ENCODE results near the gene NADK2.
"Not testable (repeated sequence)": the region's sequence is repeated elsewhere in the genome, so short reads cannot be mapped to it uniquely, and the experiment has no call there.

Gene NADK2, protein sequence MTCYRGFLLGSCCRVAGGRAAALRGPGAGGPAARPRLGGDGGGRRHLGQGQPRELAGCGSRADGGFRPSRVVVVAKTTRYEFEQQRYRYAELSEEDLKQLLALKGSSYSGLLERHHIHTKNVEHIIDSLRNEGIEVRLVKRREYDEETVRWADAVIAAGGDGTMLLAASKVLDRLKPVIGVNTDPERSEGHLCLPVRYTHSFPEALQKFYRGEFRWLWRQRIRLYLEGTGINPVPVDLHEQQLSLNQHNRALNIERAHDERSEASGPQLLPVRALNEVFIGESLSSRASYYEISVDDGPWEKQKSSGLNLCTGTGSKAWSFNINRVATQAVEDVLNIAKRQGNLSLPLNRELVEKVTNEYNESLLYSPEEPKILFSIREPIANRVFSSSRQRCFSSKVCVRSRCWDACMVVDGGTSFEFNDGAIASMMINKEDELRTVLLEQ

DNA sequence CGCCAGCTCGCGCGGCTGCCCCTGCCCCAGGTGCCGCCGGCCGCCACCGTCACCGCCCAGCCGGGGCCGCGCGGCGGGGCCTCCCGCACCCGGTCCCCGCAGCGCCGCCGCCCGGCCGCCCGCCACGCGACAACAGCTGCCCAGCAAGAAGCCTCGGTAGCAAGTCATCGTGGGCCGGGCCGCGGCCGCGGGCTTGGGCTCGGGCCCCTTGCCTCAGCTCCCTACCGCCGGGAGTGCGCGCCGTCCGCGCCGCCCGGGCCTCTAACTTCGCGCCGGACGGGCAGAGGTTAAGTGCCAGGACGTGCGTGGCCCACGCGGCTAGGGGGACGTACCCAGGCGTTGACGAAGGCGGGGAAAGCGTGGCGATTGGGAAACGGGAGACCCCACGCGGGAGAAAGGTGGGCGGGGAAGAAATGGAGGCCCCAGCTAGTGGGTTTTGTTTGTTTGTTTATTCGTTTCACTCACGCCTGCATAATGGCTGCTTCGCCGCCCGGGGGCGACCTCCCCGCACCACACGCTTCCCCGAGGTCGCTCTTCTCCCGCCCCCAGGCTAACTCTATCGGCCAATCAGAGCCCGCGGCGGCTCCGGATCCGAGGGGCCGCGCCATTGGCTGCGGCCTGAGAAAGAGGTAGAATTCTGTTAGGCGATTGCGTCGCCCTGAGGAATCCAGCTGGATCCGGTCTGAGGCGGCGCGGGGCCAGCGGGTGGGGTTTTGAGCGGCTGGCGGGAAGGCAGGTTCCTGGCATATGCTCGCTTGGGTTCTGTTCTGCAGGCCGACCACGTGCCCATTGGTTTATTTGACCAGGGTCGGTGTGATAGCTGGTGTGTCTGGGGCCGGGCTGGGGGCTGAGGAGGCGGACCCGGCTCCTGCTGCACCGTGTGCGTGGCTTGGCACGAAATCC lies at the start of gene NADK2:
NADK2 (minus strand) TSS at position 295 of the 903 bp plus-strand sequence; CDS start at position 168, 127 bp downstream.
- DNase-seq (ENCODE audit: low spot score): peak; percentile 96
- TF ChIP-seq, protein P1, sequence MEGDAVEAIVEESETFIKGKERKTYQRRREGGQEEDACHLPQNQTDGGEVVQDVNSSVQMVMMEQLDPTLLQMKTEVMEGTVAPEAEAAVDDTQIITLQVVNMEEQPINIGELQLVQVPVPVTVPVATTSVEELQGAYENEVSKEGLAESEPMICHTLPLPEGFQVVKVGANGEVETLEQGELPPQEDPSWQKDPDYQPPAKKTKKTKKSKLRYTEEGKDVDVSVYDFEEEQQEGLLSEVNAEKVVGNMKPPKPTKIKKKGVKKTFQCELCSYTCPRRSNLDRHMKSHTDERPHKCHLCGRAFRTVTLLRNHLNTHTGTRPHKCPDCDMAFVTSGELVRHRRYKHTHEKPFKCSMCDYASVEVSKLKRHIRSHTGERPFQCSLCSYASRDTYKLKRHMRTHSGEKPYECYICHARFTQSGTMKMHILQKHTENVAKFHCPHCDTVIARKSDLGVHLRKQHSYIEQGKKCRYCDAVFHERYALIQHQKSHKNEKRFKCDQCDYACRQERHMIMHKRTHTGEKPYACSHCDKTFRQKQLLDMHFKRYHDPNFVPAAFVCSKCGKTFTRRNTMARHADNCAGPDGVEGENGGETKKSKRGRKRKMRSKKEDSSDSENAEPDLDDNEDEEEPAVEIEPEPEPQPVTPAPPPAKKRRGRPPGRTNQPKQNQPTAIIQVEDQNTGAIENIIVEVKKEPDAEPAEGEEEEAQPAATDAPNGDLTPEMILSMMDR (IDR thresholded peaks at IDR 0.05; ENCODE audit: extremely low read depth, insufficient read depth, missing control alignments): peak; percentile 68
- in situ Hi-C loops (cut with MboI; ENCODE audit: low pct_unique_long_range_greater_than_20kb, low sequenced_read_pairs, unreplicated experiment): no loop called here

GRCh38 chr5:36285837-36286615 lies 44.3 kb upstream of the NADK2 start:
- DNase-seq (ENCODE audit: low spot score): no peak
- in situ Hi-C loops (cut with MboI; ENCODE audit: low pct_unique_long_range_greater_than_20kb, low sequenced_read_pairs, unreplicated experiment): no loop called here
- TF ChIP-seq, protein P1 (IDR thresholded peaks at IDR 0.05; ENCODE audit: extremely low read depth, insufficient read depth, missing control alignments): no peak

- in situ Hi-C loops (cut with MboI; ENCODE audit: low pct_unique_long_range_greater_than_20kb, low sequenced_read_pairs, unreplicated experiment); DNase-seq (ENCODE audit: low spot score): not testable (repeated sequence)
Observed at GRCh38 chr5:36283775-36284174, 42.0 kb upstream of the NADK2 start.

GRCh38 chr5:36281626-36282025 lies 39.9 kb upstream of the NADK2 start:
- DNase-seq (ENCODE audit: low spot score): no peak
- TF ChIP-seq, protein P1 (IDR thresholded peaks at IDR 0.05; ENCODE audit: extremely low read depth, insufficient read depth, missing control alignments): no peak
- in situ Hi-C loops (cut with MboI; ENCODE audit: low pct_unique_long_range_greater_than_20kb, low sequenced_read_pairs, unreplicated experiment): no loop called here

DNA sequence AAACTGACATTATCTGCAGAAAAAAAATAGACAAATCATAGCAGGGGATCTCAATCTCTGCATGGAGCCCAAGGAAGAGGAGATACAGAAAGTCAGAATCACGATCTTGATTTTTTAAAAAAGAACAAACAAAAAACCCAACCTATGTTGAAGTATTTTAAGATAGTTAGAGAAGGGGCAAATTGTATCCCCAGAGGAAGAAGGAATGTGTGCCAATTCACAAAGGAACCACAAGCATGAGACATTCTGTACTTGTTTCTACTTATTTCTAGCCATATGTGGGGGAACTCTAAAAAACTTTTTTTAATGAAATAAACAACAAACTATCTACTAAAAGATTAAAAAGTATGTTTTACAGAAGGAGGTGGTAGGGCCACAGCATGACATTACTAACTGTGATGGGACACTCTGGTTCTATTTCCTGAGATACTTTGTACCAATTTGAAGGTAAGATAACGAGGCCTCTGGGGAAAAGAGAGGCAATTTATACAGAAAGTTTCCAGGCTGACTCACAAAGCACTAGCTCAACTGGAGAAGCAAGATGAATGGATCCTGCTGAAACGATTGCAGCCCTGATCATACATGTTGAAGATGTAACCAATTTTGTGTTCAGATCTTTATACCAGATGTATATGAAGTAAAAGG lies 37.5 kb upstream of the NADK2 start:
- in situ Hi-C loops (cut with MboI; ENCODE audit: low pct_unique_long_range_greater_than_20kb, low sequenced_read_pairs, unreplicated experiment): no loop called here
- no peak for DNase-seq (ENCODE audit: low spot score)
- TF ChIP-seq, protein P1 (IDR thresholded peaks at IDR 0.05; ENCODE audit: extremely low read depth, insufficient read depth, missing control alignments): no peak

- in situ Hi-C loops (cut with MboI; ENCODE audit: low pct_unique_long_range_greater_than_20kb, low sequenced_read_pairs, unreplicated experiment): no loop called here
- no peak for DNase-seq (ENCODE audit: low spot score)
- TF ChIP-seq, protein P1 (IDR thresholded peaks at IDR 0.05; ENCODE audit: extremely low read depth, insufficient read depth, missing control alignments): no peak
Observed at GRCh38 chr5:36277521-36278176, 35.9 kb upstream of the NADK2 start.

All from GM13977 (cell line).